Stimulated activated CD4-positive, alpha-beta T cell treated with anti-CD3 and anti-CD28 coated beads, Interleukin-1b, Interleukin-23, amount 100 ng/mL, for 48 hours (primary cell): ENCODE data around the gene NDOR1.

Experiments used
- DNase-seq: peaks from one replicate; pipeline ENCODE4 v3.0.0-alpha.2; 2020

Gene NDOR1

GRCh38 chr9:137205126-137206069, at the start of gene NDOR1, which contains the start of gene TMEM203:
Gene NDOR1 (plus strand): TSS chr9:137205700. CDS start chr9:137205778, 78 bp downstream.
Gene TMEM203 (minus strand): TSS chr9:137205648. CDS start chr9:137205414, 234 bp downstream.
- DNase-seq: peak; percentile 93

- DNase-seq: peak; percentile 68
These were observed 48.7 kb upstream of the NDOR1 start for GRCh38 chr9:137156567-137157375.

- DNase-seq: no peak
These were observed 47.7 kb upstream of the NDOR1 start for GRCh38 chr9:137157618-137158415.

GRCh38 chr9:137158625-137159024, 46.9 kb upstream of the NDOR1 start:
- no peak for DNase-seq

- no peak for DNase-seq
These were observed 46.1 kb upstream of the NDOR1 start for GRCh38 chr9:137159105-137160053.

GRCh38 chr9:137160054-137160425, 45.5 kb upstream of the NDOR1 start:
- no peak for DNase-seq

GRCh38 chr9:137160716-137161557, 44.6 kb upstream of the NDOR1 start:
- DNase-seq: no peak

GRCh38 chr9:137161558-137162486, 43.7 kb upstream of the NDOR1 start:
- DNase-seq: no peak

- DNase-seq: no peak
These were observed 42.8 kb upstream of the NDOR1 start for GRCh38 chr9:137162505-137163364.

GRCh38 chr9:137163365-137163715, 42.2 kb upstream of the NDOR1 start:
- DNase-seq: no peak

- no peak for DNase-seq
These were observed 41.7 kb upstream of the NDOR1 start for GRCh38 chr9:137163805-137164204.

GRCh38 chr9:137164370-137165249, 40.9 kb upstream of the NDOR1 start:
- no peak for DNase-seq

GRCh38 chr9:137165250-137165836, 40.2 kb upstream of the NDOR1 start:
- no peak for DNase-seq

- no peak for DNase-seq
These were observed 38.9 kb upstream of the NDOR1 start for GRCh38 chr9:137166380-137167229.

GRCh38 chr9:137167277-137167746, 38.2 kb upstream of the NDOR1 start:
- DNase-seq: no peak
